HG03097 (cell line): ENCODE measurements around the gene UGT3A1.
"Not testable (repeated sequence)": the region's sequence is repeated elsewhere in the genome, so short reads cannot be mapped to it uniquely, and the experiment has no call there.

Experiments used
- ATAC-seq: cut with Tn5 transposase; IDR thresholded peaks from one replicate; pipeline ENCODE4 v1.9.1; 2021; ENCODE audit not compliant: unreplicated experiment, low FRiP score

The UGT3A1 gene

DNA sequence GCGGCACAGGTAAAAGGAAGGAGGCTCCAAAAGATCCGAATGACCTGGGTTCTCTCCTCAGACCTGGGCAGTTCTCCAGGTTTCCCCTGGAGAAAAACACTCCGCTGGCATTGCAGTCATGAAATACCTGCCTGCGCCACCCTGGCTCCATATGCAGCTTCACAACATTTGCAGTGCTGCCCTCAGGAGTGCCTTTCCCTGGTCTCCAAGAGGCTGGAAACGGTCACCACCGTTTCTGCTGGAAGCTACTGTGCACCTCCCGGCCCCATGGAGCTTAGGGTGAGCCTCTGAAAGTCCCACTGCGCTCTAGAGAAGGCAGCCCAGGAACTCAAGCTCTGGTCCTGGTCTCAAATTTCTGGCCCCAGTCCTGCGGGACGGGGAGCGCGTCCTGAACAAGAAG, 670 bp downstream of the UGT3A1 start:
- ATAC-seq, result no peak

- no peak for ATAC-seq
Measured at GRCh38 chr5:35988529-35988928, 2.7 kb downstream of the UGT3A1 start.

DNA sequence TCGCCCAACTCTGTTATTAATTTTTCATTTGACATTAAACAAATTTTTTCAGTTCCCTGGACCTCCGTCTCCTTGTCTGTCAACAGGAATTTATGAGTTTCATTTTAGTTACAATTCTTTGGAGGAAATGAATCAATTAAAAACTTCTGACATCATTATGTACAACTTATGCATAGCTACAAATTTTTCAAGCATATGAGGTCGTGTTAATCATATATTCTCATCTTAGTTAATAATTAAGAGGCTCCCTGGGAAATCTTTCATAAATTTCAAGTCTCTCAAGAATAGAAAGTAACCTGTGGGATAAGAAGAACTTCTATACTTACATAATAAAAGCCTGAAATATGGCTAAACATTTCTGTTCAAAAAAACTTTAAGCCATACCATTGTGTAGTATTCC, 3.4 kb downstream of the UGT3A1 start:
- no peak for ATAC-seq

- ATAC-seq, result no peak
Measured at GRCh38 chr5:35979715-35980114, 11.5 kb downstream of the UGT3A1 start.

DNA sequence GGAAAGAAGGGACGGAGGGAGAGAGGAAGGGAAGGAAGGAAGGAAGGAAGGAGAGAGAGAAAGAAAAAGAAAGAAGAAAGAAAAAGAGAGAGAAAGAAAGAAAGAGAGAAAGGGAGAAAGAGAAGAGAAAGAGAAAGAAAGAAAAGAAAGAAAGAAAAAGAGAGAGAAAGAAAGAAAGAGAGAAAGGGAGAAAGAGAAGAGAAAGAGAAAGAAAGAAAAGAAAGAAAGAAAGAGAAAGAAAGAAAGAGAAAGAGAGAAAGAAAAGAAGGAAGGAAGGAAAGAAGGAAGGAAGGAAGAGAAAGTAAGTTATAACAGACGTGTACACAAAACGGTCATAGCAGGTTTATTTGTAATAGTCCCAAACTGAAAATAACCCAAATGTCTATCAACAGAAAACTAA, 14.3 kb downstream of the UGT3A1 start:
- ATAC-seq, result not testable (repeated sequence)

- no peak for ATAC-seq
Measured at GRCh38 chr5:35974570-35974969, 16.6 kb downstream of the UGT3A1 start.

DNA sequence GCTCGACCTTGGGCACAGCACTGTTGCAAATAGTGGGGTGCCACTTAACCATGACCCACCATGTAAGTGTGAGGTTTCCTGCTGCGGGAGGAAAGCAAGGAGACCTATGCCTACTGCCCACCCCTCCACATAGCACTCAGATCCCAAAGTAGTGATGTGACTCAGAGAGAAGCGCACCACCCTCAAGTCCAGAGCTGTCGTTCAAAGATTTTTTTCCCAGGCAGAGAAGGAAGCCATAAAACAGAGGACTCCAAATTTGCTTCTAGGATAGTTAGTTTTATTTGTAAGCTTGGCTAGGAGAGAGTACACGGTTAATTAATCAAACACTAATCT, 19.3 kb downstream of the UGT3A1 start:
- ATAC-seq, result no peak

- no peak for ATAC-seq
Measured at GRCh38 chr5:35971186-35971877, 19.9 kb downstream of the UGT3A1 start.

DNA sequence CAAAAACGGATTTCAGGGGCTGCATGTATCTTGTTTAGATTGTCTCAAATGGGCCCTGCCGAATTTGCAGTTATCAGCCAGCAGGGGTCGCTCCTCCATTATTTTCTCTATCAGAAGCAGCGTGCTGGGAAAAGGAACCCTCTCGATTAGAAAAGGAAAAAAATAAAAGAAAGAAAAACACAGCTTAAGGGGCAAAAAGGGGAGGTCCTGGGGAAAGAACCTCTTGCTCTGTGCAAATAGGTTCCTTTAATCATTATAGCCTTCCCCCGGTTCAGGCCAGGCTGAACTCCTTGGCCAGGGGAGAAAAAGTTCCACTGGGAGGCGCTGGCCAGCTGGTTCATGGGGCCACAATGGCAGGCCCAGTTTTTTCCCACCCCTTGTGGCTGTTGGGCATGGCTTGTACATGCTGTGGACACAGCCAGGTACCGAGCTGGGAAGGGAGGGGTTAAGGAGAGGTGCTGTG, 27.8 kb downstream of the UGT3A1 start:
- ATAC-seq, result no peak

DNA sequence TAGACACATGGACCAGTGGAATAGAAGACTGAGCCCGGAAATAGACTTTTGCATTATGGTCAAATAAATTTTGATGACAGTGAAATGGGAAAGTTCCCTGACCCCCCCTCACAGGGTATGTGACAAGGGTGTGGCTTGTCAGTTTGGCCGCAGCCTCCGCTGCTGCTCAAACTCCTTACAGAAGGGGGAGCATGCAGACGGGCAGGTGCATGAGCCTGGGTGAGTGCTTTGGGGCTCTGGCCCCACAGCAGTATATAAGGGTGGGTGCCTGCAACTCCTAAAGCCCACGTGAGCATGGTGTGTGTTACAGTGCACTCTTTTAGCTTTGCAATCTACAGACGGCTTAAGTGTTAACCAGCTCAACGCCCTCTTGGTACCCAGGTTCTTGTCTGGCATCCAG, 30.9 kb downstream of the UGT3A1 start:
- no peak for ATAC-seq

DNA sequence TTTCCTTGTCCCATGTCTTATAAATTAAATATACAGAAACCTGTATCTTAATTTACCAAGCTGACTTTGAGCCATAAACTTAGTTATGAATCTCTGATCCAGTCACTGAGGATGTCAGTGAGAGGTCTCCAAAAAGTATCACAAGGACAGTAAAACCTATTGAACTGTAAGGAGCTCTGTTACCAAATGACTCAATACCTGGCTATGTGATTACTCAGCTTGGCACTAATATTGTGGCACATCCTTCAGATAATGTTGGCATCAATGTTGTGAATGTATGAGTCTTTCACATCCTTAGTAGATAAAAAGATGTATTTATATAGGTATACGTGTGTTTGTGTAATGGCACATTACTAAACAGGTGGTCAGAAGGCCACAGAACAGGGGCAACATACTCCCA, 34.8 kb downstream of the UGT3A1 start:
- ATAC-seq, result no peak

DNA sequence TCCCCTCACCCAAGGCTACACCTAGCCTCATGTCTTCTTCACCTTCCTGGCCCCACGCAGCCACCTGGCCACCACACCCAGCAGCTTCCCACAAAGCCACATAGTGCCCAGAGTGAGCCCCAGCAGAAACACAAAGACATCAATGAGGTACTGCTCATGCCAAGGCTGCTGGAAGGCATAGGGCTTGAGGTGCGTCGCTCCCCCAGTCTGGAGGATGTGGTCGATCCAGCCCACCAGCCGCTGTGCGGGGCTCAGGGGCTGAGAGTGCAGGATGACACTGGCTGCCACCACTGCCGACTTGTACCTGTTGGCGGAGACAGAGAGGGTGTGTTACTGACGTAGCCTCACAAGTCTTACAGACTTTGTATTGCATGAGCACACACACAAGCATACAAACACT, 37.0 kb downstream of the UGT3A1 start:
- ATAC-seq, result no peak

DNA sequence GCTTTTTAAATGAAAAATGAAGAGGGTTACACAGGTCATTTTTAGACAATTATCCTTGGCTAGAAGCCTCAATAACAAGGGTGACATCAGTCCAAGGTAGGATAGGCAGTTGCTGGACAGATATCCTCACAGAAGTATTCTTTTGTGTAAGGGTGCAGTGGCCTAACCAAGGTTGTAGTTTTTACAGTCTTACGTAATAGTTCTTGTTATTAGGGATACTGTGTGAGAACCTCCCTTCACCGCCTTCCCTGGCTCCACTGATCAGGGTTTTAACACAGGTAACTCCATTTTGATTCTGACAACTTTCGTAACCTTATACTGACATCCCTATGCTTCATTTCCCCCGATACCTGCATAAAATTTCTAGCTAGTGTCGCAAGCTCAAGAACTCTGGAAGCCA, 44.1 kb downstream of the UGT3A1 start:
- ATAC-seq, result no peak

DNA sequence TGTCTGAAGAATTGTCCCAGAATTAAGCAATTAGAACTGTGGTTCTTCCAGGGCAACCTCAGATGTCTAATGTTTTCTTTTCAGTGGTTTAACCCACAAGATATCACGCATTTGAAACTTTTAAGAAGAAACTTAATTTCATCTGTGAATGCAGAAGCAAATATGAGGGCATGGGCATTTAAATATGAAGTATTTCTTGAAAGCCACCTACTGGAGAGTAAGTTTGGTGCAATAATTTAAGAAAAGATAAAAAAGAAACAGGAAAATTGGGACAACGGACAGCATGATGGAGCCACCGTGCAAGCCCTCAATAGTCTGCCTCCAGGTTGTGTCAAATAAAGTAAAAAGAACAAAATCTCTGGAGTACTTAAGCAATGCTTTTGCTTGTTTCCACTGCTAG, 51.6 kb downstream of the UGT3A1 start:
- ATAC-seq, result no peak

GRCh38 chr5:35938568-35939227, 52.5 kb downstream of the UGT3A1 start, which contains the start of gene CAPSL:
CAPSL (minus strand) TSS chr5:35938622; CDS start chr5:35921120, 17,502 bp downstream.
- ATAC-seq, result no peak

GRCh38 chr5:35926389-35927051, 64.7 kb downstream of the UGT3A1 start:
- peak; percentile 69 for ATAC-seq

- ATAC-seq, result no peak
Measured at GRCh38 chr5:35924950-35925722, 66.1 kb downstream of the UGT3A1 start.

DNA sequence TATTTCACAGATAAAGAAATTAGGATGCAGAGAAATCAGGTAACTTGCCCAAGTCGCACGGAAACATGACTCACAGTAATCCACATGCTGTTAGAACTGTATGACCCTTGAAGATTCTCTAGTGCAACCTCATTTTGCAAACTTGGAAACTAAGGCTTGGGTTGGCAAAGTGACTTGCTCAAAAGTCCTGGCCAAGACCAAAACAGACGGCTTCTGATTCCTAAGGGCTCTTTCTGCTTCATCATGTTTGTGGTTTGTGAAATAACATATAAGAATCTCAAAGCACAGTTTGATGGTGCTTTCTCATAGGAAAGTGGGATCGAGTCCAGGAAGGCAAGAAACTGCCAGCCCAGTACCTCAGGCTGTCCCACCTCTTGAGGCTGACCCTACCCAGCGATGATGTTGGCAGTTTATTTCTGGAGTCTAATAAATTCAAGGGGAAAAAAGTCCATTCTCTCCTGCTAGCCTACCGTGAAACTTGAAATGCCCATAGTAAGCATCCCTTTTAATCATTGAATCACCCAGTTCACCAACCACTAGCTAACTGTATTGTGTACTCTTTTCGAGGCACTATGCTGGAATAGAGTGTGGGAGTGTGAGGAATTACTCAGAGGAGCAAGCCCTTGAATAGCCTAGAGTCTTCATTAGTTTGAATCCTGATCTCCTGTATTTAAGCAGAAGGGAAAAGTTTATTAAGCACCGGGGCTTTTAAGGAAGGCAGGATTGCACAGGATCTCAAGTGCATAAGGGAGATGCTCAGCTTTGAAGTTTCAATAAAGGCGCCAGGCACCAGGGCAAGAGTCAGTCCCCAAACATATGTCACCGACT, 66.9 kb downstream of the UGT3A1 start:
- ATAC-seq, result no peak

- no peak for ATAC-seq
Measured at GRCh38 chr5:35922468-35922867, 68.7 kb downstream of the UGT3A1 start.

GRCh38 chr5:35921930-35922329, 69.3 kb downstream of the UGT3A1 start:
- ATAC-seq, result no peak
